Measurements from ENCODE around the gene LCN15.
"Not testable (repeated sequence)": the region's sequence is repeated elsewhere in the genome, so short reads cannot be mapped to it uniquely, and the experiment has no call there.

The LCN15 gene

GRCh38 chr9:136794281-136794999 is 30.1 kb upstream of the LCN15 start:
- no peak for DNase-seq (ENCODE audit: low read depth in 2 of 2)

DNA sequence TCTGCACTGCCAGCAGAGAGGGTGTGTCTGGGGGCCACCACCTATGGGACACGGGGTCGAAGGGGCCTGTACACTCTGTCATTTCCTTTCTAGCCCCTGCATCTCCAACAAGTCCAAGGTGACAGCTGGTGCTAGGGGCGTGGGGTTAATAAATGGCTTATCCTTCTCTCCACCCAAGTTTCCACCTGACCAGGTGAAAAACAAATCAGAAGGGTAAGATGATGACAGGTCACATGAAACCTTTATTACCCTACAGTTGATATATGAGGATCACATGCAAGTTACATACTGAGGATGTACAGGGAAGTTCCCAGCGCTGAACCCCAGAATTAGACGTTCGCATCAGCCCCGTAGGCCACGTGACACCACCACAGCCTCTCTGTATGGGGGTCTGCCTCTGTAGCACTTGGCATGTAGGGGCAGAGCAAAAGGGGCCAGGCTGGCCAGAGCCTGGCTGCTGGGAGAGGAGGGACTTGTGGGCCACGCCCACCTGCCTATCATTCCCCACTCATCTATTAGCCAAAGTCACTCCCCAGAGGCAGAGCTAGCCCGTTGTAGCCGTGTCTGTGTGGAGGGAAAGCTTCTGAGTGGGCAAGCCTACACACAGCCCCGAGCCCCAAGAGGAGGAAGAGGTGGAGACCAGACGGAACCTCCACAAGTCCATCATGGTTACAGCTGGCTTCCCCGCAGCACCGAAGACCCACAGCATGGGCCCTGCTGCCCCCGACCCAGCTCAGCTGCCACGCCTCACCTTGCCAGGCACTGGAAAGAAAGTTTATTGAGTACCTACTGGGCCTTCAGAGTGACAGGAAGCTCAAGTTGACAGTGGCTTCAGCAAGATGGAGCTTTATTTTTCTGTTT is 29.0 kb upstream of the LCN15 start:
- DNase-seq (ENCODE audit: low read depth in 2 of 2) = no peak

DNA sequence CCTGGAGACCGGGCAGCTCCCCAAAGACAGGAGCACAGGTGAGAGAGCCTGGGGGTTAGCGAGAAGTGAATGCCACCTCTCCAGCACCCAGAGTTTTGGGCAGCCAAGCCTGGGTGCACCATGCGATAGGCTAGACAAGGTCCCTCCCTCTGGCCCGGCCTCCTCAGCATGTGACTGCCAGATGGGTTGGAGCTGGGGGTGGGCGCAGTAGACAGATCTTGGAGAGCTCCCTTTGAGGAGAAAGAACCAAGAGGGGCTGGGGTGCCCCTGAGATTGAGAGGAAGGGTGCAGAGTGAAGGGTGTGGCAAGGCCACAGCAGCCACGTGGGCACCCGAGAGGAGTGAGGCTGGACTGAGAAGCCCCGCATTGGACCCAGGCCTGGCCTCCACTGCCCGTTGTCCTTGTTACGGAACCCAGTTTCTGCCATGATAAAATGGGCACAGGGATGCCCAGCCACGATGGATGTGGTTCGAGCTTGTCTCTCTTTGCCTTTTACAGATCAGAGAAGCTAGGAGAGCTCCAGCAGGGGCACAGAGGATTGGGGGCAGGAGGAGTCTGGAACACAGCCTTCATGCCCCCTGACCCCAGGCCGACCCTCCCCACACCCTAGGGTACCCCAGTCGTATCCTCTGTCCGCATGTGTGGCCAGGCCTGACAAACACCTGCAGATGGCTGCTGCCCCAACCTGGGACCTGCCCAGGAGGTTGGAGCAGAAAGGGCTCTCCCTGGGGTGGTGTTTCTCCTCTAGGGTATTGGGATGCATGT is 28.2 kb upstream of the LCN15 start:
- no peak for DNase-seq (ENCODE audit: low read depth in 2 of 2)

DNA sequence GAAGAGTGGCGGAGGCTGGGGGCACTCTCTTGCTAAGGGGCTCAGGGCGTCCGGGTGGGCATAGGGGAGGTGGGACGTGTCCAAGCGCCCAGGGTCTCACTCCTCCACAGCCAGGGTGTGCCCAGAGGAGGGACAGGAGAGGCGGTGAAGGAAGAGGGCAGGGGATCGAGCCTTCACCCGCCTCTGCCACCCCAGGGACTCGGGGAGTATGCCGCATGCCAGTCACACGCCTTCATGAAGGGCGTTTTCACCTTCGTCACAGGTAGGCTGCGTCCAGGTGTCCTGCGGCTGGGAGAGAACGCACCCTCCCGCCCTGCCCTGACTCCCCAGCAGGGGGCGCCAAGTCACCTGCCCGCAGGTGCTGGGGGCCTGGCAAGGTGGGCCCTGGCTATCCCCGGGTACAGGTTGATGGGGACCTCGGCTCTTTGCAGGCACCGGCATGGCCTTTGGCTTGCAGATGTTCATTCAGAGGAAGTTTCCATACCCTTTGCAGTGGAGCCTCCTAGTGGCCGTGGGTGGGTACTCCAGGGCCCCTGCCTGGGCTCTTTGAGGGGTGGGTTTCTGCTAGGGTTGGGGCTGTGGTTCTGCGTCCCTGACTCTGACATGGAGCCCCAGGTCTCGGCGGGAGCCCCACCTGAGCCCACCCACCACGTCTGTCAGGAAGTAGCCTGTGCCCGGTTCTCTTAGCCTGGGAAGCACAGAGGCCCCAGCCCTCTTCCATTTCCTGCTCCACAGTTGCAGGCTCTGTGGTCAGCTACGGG is 27.4 kb upstream of the LCN15 start:
- peak; percentile 43 to 46 for DNase-seq (ENCODE audit: low read depth in 2 of 2)

- peak; percentile 99 to 100 for DNase-seq (ENCODE audit: low read depth in 2 of 2)
These were observed 26.6 kb upstream of the LCN15 start, which contains the start of gene TMEM141 for GRCh38 chr9:136790640-136791515. TSS of gene TMEM141 (plus strand) at chr9:136791344. CDS start at chr9:136791371, 27 bp downstream.

DNA sequence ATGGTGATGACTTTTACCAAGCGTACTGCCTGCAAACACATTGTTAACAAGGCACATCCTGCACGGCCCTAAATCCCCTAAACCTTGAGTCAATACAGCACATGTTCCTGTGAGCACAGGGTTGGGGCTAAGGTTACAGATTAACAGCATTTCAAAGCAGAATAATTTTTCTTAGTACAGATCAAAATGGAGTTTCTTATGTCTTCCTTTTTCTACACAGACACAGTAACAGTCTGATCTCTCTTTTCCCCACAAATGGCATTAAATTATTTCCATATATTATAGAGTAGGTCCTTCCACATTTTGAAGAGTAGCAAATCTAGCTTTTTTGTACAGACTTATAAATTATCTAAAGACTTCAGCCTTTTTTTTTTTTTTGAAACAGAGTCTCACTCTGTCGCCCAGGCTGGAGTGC is 25.2 kb upstream of the LCN15 start:
- DNase-seq (ENCODE audit: low read depth in 2 of 2) = no peak

DNA sequence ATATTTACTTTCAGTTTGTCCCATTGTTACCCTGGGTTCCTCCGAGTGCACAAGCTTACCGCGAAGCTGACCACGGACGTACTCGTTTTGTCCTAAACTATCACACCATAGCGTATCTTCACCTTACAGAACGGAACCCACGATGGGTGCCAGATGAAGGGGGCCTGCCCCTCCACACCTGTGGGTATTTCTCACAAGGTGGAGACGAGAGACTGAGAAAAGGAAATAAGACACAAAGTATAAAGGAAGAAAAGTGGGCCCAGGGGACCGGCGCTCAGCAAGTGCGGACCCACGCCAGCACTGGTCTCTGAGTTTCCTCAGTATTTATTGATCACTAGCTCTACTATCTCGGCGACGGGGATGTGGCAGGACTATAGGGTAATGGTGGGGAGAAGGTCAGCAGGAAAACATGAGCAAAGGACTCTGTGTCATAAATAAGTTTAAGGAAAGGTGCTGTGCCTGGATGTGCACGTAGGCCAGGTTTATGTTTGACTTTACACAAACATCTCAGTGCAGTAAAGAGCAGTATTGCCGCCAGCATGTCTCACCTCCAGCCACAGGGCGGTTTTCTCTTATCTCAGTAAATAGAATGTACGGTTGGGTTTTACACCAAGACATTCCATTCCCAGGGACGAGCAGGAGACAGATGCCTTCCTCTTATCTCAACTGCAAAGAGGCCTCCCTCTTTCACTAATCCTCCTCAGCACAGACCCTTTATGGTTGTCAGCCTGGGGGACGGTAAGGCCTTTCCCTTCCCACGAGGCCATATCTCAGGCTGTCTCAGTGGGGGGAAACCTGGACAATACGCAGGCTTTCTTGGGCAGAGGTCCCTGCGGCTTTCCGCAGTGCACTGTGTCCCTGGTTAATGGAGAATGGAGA is 24.6 kb upstream of the LCN15 start:
- not testable (repeated sequence) for DNase-seq (ENCODE audit: low read depth in 2 of 2)

- DNase-seq (ENCODE audit: low read depth in 2 of 2) = peak; percentile 42 to 56
These were observed 23.5 kb upstream of the LCN15 start for GRCh38 chr9:136787690-136788400.

DNA sequence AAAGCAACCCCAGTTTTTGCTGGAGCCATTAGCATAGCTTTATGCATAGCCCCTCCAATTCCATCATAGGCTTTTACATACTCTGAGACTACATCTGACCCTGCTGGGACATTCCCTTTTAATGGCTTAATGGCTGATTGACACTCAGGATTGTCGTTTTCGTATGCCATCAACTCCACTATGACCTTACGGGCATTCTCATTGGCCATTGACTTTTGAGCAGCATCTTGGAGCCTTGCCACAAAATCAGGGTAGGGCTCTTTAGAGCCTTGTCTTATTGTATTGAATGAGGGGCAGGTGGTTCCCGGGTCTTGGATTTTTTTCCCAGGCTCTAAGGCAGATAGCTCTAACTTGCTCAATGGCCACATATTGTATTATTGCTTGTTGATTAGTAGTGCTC is 22.7 kb upstream of the LCN15 start:
- not testable (repeated sequence) for DNase-seq (ENCODE audit: low read depth in 2 of 2)

DNA sequence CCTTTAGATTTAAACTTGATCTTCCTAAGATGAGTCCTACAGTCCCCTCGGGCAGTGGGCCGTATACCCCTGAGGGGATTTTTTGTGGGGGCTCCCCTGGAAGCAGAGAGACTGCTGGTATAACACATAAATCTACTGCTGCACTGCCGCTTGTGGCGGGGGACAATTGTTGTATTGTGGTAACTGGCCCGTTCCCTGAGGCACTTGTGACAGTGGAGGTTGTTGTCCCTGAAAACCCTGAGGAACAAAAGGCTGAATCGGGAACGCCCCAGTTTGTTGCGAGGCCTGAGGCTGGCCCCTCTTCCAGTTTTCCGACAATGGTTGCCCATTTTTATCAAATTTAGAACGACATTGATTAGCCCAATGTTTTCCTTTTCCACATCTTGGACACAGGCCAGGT is 22.1 kb upstream of the LCN15 start:
- DNase-seq (ENCODE audit: low read depth in 2 of 2) = no peak

DNA sequence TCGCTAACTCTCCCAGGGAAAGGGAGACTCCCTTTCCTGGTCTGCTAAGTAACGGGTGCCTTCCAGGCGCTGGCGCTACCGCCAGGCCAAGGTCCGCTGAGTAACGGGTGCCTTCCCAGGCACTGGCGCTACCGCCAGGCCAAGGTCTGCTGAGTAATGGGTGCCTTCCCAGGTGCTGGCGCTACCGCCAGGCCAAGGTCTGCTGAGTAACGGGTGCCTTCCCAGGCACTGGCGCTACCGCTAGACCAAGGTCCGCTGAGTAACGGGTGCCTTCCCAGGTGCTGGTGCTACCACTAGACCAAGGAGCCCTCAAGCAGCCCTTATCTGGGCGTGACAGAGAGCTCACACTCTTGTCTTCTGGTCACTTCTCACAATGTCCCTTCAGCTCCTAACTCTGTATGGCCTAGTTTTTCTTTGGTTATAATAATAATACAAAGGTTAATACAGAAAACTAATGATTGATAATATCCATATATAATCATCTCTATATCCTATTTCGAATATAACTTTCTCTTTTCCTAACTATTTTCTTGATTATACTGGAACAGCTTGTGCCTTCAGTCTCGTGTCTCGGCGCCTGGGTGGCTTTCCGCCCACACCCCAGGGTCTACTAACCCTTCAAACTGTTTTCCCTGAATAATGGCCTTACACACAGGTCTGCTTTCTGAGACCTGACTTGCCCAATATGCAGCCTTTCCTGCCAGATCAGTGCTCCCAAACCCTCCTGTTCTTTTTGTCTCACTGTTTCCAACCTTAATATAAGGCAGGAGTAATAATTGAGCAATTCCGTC is 21.4 kb upstream of the LCN15 start:
- DNase-seq (ENCODE audit: low read depth in 2 of 2) = not testable (repeated sequence)

GRCh38 chr9:136784997-136785361 is 20.7 kb upstream of the LCN15 start:
- DNase-seq (ENCODE audit: low read depth in 2 of 2) = no peak

- DNase-seq (ENCODE audit: low read depth in 2 of 2) = no peak
These were observed 20.1 kb upstream of the LCN15 start for GRCh38 chr9:136784249-136784996.

DNA sequence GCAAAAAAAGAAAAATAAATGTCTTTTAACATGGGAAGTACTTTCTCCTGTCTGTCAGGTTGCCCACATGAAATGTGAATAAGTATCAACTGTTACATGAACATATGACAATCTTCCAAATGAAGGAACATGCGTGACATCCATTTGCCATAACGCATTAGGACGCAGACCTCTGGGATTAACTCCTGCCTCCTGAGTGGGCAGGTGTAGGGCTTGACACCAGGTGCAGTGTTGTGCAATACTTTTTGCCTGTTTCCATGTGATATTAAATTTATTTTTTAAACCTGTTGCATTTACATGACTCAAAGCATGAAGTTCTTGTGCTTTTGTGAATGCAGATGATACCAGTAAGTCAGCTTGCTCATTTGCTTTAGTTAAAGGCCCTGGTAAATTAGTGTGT is 18.1 kb upstream of the LCN15 start:
- DNase-seq (ENCODE audit: low read depth in 2 of 2) = no peak

GRCh38 chr9:136779808-136780207 is 15.5 kb upstream of the LCN15 start:
- DNase-seq (ENCODE audit: low read depth in 2 of 2) = no peak

- DNase-seq (ENCODE audit: low read depth in 2 of 2) = no peak
These were observed 13.0 kb upstream of the LCN15 start for GRCh38 chr9:136777359-136777758.

DNA sequence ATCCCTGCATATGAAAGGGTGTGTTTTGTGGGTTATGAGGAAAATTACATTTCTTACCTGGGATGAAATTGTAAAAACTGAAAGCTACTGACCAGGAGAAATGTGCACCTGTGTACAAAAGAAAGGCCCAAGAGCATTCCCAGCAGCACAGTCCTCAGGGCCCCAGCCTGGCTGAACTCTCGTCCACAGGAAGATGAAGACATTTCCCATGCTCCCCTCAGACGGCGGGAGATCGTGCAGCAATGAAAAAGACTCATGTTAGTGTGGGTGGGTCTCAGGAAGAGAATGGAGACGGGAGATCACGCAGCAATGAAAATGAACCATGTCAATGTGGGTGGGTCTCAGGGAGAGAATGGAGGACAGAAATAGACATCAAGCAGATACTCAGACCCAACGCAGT is 12.6 kb upstream of the LCN15 start:
- no peak for DNase-seq (ENCODE audit: low read depth in 2 of 2)
